C1 segment of cervical spinal cord (tissue), 14 donors: ENCODE data around the gene NCR2.
A peak's percentile ranks its signal among the peaks of the same experiment; 100 is the strongest.
"Not testable (repeated sequence)": the region's sequence is repeated elsewhere in the genome, so short reads cannot be mapped to it uniquely, and the experiment has no call there.

ENCODE experiments used
- DNase-seq, 14 donors: peaks; one replicate each; lab custom pipeline; 2025; lab: John Stamatoyannopoulos, UW

The NCR2 gene, protein sequence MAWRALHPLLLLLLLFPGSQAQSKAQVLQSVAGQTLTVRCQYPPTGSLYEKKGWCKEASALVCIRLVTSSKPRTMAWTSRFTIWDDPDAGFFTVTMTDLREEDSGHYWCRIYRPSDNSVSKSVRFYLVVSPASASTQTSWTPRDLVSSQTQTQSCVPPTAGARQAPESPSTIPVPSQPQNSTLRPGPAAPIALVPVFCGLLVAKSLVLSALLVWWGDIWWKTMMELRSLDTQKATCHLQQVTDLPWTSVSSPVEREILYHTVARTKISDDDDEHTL

DNA sequence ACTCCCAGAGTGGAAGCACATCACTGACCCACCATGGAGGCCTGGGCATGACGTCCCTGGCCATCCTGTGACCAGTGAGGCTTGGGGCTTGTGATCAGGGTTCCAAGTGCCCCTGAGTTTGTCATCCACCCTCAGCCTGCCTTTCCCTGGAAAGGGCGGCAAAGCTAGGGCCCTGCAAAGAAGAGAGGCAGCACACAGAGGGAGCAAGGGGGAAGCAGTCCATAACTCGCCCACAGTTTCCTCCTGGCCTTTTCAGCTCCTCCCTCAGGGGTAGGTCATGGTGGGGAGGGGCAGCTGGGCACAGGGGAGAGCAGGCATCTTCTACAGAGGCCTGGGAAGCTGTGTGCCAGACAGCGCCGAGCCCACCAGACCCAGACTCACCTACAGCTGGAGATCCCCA is at the start of gene NCR2:
TSS of gene NCR2 (plus strand) at position 313 of the 400 bp plus-strand sequence. CDS start 269 bp downstream, outside the sequence.
- no peak for DNase-seq

DNA sequence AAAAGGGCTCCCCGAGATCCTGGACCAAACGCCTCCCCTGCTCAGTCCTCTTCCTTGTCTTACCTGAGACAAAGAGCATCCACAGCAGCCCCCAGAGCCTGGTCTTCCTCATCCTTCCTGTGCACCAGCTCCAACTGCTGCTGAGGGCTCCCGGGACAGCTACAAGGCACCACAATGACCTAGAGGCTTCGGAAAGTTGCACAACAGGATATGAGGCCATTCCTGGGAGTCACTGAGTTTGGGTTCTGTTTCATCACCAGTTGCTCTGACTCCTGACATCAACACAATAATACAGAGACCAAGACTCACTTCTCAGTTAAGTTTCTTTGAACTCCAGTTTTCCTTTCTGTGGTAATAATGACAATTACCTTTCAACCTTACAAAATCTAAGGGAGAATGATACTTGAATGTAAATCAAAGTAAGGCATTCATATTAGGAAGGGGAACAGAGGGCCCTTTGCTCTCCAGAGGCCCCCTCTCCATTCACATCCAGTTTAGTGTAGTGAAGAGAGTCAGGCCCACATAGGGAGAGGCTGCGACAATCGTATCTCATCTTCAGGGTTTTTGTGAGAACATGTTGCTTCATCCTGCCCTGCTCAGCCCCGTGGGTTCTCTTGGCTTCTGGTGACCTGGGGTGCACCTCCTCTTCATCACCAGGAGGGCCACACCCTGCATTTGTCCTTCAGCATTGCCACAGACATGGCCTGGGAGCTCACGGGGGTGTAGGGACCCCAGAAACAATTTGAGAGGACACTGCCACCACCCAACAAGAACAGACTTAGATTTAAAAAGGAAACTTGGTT is 48.7 kb upstream of the NCR2 start, which contains the start of gene TREM1:
TSS of gene TREM1 (minus strand) at position 139 of the 803 bp plus-strand sequence. CDS start at position 112, 27 bp downstream.
- peak in 4 of 14 donors; percentile 3 to 38 (median 20) for DNase-seq

DNA sequence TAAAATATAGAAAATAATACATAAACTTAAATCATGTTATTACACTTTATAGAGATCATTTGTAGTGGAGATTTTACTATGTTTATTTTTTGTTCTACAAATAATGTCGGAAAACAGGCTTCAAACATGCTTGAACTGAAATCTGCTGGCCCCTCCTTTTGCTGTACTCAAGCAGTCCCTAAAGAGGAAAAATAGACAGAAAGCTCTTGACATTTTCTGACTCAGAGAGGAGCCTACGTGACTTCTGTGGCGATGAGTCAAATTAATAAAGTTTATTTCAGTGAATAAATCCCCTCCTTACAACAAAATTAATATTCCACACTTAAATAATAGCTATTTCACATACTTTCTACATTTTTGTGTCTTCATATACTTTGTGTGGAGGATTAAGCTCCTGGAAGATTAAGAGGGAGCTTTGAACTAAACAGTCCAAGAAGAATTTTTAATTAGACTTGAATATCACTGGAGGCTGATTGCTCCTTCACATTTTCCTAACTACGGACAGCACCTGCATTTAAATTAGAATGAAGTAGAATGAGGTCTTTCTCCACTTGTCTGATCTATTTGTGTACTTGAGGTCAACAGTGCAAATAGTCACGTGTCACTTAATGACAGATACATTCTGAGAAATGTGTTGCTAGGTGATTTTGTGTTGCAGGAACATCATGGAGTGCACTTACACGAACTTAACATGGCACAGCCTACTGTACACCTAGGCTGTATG is 47.2 kb upstream of the NCR2 start:
- no peak for DNase-seq

DNA sequence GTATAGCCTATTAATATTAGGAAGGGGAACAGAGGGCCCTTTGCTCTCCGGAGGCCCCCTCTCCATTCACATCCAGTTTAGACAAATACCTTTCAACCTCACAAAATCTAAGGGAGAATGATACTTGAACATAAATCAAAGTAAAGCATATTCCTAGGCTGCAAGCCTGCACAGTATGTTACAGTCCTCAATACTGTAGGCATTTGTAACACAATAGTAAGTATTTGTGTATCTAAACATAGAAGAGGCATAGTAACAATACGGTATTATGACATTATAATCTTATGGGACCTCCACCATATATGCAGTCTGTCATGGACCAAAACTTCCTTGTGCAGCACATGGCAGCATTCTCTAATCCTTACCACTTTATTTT is 46.7 kb upstream of the NCR2 start:
- DNase-seq, result no peak

DNA sequence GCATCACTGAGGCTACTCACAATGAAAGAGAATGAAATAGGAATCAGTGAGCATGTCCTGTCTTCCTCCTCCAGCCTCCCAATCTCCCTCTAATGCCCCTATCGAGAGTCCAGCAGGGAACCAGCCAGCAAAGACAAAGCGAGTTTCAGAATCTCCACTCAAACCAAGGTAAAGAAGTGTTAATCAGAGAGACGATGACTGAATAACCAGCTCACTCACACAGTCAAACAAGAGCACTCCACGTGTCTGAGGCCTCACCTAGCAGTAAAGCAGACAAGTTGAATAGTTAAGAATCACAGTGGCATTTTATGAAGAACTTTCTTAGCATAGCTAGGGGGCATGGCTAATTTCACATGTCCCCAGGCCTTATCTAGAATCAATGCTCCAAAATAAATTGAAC is 45.6 kb upstream of the NCR2 start:
- DNase-seq, result no peak

DNA sequence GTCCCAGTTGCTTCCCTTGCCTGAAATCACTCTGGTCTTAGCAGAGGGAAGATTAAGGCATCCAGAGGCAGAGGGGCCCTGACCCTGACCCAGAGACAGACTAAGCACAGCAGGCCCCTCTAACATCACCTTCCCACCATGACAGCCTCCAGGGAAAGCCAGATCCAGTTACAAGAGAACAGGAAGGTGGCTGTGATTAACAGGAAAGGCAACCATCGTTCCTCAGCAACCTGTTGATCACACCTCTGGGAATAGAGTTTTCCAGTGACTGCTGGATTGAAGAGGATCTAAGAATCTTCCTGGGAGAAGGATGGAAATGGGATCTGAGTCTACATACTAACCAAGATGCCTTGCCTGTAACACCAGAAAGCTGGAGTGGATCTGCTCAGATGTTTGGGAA is 43.7 kb upstream of the NCR2 start:
- DNase-seq, result no peak

DNA sequence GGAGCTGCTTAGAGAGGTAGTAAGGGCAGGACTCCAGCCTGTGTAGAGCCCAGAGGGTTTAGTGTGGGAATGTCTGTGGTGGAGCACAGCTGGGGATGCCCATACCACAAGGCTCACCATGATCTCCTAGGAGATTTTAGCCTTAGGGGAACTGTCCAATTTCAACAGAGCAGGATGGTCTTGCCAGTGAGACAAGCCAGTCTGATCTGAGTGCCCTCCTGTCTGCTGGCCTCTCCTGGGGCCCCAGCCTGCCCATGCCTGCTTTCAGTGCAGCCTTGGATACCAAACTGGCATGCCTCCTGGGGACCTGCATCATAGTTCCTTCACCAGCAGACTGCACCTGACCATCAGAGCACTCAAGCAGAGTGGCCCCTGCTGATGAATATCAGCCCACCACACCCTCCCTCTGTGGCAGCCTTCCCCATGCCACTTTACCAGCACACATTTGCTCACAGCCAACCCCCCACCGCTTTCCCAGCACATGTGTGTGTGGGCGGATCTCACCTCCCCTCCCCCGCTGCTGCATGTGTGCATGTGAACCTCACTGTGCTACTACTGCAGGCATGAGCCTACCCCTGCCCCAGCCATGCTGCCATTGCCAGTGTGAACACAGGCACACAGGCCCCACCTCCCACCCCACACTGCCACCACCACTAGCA is 41.1 kb upstream of the NCR2 start:
- DNase-seq, result peak in 2 of 14 donors; percentile 7 to 11

DNA sequence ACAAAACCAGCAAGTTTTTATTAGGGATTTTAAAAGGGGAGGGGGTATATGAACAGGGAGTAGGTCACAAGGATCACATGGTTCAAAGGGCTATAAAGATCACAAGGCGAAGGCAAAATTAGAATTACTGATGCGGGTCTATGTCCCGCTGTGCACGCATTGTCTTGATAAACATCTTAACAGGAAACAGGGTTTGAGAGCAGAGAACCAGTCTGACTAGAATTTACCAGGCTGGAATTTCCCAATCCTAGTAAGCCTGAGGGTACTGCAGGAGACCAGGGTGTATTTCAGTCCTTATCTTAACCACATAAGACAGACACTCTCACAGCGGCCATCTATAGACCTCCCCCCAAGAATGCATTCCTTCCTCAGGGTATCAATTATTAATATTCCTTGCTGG is 38.2 kb upstream of the NCR2 start:
- not testable (repeated sequence) for DNase-seq

DNA sequence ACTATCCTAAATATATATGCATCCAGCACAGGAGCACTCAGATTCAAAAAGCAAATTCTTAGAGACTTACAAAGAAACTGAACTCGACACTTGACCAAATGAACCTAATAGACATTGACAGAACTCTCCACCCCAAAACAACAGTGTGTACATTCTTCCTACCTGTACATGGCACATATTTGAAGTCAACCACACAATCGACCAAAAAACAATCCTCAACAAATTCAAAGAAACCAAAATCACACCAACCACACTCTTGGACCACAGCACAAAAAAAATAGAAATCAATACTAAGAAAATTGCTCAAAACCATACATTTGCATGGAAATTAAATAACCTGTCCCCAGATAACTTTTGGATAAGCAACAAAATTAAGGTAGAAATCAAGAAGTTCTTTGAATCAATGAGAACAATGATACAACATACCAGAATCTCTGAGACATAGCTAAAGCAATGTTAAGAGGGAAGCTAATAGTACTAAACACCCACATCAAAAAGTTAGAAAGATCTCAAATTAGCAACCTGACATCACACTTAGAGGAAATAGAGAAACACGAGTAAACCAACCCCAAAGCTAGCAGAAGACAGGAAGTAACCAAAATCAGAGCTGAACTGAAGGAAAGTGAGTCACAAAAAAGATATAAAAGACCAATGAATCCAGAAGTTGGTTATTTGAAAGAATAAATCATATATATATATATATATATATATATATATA is 36.5 kb upstream of the NCR2 start:
- DNase-seq, result no peak

DNA sequence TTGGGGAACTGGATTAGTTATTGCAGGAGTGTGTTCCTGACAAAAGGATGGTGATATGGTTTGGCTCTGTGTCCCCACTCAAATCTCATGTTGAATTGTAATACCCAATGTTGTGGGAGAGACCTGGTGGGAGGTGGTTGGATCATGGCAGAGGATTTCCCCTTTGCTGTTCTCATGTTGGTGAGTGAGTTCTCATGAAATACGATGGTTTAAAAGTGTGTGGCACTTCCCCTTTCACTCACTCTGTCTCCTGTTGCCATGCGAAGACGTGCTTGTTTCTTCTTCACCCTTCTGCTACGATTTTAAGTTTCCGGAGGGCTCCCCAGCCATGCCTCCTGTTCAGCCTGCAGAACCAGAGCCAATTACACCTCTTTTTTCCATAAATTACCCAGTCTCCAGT is 32.8 kb upstream of the NCR2 start:
- peak in 1 of 14 donors; percentile 2 for DNase-seq

DNA sequence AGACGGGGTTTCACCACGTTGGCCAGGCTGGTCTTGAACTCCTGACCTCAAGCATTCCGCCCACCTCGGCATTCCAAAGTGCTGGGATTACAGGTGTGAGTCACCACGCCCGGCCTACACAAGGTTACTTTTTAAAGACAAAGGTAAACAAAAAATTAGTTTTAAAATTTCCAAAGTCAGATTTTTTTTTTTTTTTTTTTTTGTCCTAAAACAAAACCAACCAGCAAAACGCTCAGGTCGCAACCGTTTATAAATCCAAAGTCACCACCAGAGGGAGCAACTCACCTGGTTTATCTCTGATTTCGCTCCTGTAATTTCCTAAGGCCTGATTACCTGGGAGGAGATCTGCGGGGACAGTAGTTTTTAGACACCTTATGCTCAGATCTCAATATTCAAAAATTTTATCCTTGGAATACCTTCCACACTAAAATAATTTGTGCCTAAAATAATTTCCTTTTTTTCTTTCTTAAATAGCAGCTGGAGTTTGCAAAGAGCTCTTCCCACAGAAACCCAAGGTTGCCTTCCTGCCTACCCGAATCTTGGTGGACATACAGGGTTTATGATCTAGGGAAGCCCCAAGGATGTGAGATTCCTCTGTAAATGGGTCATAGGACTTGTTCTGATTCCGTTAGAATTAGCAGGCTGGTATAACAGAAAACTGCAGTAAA is 29.1 kb upstream of the NCR2 start:
- peak in 1 of 14 donors; percentile 5 for DNase-seq

DNA sequence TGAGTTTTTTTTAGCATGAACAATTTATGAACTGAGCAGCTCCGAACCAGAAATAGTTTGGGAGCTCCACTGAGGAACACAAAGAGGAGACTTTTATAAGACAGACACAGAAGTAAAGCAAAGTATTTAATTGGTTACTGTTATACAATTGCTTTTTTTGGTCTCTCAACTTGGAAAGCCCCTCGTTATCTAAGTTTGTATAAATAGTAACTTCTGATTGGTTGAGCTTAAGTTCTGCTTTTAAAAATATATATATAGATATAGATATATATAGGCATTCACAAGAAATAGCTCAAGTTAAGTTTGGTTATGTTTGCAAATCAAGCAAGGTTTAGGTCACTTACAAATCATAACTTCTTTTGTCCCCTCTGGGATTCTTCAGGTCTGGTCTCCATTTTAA is 20.2 kb upstream of the NCR2 start:
- DNase-seq, result no peak

DNA sequence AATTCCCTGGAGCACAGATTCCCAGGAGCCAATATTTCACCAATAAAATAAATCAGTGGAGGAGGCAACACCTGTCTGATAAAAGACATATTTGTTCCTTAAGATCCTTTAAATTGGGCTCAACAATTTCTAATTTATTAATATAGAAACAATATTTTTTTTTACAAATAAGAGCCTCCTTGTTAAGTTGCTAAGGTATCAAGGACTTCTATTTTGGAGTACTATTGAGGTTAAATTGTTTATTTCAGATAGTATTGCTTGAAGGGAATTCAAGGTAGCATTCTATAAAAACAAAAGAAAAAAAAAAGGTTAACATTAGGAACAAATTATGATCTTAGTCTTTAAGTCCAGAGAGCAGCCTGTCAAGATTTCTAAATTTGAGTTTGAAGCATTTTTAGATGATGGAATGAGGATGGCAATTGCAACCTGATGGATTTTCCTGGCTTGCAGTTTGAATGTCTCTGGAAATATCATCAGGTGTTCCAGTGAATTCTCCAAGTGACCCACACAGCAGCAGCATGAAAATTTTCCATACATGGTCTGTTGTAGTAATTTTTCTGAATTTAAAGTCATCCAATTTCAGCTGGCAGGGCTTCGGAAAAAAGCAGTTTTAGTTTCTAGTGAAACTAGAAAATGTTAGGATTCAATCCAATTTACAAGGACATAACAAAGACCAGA is 19.3 kb upstream of the NCR2 start:
- DNase-seq, result no peak

DNA sequence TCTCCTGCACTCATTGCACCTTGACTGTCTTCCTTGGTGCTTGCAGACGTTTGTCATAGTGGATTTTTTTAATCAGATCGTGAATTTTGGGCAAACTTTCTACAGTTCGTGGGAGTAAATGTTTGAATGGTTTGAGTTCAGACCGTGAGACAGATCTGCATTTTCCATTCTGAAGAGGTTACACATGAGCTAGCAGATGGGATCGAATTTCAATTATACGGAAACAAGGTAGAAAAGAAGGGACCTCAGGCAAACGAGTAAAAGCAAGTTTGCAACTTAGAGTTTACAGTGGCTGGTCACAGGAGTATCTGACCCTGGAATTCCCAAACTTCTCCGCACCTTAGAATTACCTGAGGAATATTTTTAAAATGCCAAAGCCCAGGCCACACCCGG is 17.2 kb upstream of the NCR2 start:
- DNase-seq, result no peak

DNA sequence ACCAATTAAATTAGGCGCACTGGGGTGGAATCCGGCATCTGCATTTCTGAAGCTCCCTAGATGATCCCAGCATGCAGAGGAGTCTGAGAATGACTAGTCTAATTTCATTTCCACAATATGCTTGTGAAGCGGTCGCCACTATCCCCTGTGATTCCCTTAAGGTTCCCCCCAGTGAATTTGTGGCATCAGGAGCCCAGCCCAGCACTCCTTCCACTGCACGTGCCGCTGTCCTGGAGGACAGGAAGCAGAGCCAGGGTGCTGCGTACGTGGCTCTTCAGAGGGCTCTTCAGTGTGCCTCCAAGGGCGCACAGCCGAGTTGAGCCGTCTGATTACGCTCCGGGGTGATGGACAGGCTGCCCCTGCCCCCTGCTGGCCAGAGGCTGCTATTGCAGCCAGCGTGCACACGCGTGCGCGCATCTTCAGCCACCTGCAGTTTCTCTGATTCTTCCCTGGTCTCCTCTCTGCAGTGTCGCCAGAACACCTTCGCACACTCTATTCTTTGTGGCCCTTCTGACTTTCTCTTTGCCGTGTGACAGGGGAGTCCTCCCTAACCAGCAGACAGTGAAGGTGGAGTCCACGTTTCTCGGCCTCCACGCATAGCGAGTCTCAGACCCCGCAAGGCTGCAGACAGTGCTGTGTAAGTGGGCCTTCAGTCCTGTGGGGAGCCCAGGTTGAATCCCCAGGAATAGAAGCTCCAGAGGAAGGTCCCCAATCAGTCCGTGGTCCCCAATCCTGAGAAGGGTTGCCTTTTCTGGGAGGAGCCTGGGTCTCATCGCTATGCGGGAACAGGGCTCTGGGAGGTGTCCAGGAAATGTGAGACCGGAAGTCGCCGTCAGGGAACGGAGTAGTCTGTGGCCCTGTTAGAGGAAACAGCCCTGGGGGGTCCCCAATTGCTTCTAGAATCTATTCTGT is 16.5 kb upstream of the NCR2 start:
- DNase-seq, result peak in 11 of 14 donors; percentile 9 to 72 (median 27)

DNA sequence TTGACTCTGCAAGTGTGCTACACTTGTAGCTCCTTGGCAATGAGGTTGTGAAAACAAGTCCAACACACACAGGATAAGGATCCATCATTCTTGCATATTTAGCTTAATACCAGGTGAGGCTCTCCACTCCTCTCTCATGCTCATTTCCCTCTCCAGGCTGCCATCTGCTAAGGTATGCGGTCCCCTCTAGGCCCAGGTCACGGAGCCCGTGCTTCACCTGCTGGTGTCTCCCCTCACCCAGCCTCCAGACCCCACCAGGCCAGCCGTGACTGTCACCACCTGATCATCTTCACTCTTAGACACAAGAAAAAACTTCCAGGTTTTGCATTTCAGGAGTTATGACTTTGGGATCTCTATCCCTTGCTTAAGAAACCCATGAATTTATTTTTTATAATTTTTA is 14.2 kb upstream of the NCR2 start:
- DNase-seq, result no peak

DNA sequence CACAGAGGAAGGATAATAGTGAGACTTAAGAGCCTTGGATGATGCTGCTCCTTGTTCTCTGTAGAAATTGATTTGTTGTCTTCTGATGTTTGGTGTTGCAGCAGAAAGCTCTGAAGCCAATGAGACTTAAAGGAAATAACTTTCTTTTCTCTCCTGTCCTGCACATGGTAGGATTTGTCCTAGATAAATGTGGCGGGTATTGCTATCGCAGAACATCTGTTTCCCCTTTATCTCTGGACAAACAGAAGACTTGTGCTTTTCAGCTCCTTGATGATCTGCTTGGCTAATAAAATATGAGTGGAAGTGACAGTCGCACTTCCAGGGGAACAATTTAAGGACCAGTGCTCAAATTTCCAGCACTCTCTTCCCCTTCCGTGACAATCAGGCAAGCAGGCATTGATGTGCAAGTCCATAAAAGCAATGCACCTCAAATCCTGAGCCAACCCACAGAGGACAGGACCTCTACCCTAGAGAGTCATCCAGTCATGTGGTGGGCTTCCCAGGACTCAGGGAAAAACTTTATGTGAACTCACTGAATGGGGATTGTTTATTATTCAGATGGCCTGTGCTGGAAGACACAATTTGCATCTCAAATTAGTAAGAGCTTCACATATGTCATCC is 9.9 kb upstream of the NCR2 start:
- no peak for DNase-seq

DNA sequence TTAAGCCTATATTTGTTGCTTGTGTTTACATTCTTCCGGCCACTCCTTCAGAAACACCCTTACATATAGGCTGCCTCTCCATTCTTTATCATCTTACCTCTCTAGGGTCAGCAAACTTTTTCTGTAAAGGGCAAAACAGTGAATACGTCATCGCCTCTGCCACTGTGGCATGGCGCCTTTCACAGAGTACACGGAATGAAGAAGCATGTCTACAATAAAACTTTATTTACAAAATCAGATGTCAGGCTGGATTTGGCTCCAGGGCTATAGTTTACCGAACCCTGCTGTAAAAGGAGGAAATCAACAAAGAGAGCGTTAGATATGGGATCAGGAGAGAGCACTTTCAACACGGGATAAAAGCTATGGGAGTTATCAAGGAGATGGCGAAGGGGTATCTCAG is 9.3 kb upstream of the NCR2 start:
- no peak for DNase-seq
